GM04504 (cell line): ENCODE data around the gene LRRN2.
"Not testable (repeated sequence)": the region's sequence is repeated elsewhere in the genome, so short reads cannot be mapped to it uniquely, and the experiment has no call there.

Experiments
- DNase-seq: peaks from one replicate; pipeline ENCODE4 v3.0.0-alpha.2; 2012; ENCODE audit warnings: low read depth

Gene LRRN2

DNA sequence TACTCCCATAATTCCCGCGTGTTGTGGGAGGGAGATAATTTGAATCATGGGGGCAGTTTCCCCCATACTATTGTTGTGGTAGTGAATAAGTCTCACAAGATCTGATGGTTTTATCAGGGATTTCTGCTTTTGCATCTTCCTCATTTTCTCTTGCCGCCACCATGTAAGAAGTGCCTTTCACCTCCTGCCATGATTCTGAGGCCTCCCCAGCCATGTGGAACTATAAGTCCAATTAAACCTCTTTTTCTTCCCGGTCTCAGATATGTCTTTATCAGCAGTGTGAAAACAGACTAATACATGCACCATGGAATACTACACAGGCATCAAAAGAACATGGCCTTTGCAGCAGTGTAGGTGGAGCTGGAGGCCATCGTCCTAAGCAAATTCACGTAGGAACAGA, 56.1 kb downstream of the LRRN2 start:
- not testable (repeated sequence) for DNase-seq

DNA sequence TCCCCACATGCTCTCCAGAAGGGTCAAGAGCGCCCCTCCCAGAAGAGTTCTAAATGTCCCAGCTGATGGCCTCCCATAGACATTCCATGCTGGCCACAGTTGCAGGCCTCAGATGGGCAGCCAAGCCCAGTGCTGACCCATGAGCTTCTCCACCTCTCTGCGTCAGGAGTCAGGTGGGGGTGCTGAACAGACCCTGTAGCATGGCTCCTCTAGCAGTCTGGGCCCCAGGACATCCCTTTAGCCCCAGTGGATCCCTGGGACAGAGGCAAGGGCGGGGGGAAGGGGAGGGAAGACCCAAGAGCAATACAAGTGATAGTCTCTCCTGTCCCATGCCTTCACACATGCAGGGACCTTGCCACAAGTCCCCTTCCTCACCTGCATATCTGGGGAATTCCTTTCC, 56.7 kb downstream of the LRRN2 start:
- DNase-seq, result no peak

DNA sequence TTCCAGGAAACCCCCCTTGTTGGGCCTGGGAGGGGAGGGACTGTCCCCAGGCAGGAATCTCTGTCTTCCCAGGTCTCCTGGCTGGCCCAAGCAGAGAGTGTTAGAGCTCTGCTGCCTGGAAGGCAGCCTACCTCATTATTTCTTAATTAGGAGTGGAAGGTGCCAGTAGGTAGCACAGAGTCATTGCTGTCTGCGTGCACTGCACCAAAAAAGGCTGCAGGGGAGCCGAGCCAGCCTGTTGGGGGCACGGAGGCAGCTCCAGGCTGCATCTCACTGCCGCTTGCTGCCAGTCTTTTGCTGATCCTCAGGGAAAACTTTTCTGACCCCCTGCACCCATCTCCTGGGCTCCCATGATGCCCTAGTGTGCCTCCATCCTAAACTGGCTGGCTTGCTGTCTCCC, 58.1 kb downstream of the LRRN2 start:
- DNase-seq, result no peak

GRCh38 chr1:204626381-204626780, 59.2 kb downstream of the LRRN2 start:
- no peak for DNase-seq

DNA sequence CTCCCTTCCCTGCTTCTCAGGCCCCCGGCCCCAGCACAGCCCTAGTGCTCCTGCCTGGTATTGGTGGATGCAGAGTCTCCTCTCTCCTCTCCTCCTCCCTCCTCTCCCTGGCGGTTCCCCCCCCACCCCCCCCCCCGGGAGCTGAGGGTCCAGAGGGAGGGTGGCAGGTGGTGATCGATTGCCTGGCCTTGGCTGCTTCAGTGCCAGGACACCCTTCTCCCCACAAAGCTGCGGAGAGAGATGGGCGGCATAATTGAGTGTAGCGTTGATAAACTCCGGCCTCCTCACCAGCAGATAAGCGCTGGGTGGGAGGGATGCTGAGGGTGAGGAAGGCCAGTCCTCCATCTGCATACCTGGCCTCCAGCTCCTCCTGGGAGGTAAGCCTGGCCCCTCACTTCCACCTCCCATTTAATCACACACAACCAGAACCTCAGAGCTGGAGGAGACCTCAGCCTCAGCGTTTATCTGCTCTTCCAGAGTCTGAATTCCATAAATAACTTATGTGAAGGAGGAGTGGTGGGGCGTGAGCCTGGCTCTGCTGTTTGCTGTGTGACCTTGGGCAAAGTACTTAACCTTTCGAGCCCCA, 60.8 kb downstream of the LRRN2 start:
- DNase-seq, result no peak

- no peak for DNase-seq
These were observed 61.6 kb downstream of the LRRN2 start for GRCh38 chr1:204623894-204624361.

- DNase-seq, result no peak
These were observed 62.1 kb downstream of the LRRN2 start for GRCh38 chr1:204623365-204623893.

DNA sequence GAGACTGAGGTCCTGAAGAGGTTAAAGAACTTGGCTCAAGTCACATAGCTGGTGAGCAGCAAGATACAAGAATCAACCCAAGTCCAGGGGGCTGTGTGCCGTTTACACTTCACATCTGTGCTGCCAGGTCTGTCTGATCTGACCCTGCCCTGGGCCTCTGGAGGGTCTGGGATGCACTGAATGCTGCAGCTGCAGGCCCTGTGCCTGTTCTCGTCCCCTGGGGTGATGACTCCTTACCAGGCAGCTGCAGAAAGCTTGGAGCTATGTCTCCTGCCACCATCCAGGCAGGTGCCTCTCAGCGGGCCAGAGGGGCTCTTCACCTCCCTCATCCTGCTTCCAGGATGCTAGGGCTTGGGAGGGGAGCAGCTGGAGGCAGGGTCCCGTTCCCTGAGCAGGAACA, 63.5 kb downstream of the LRRN2 start:
- no peak for DNase-seq

DNA sequence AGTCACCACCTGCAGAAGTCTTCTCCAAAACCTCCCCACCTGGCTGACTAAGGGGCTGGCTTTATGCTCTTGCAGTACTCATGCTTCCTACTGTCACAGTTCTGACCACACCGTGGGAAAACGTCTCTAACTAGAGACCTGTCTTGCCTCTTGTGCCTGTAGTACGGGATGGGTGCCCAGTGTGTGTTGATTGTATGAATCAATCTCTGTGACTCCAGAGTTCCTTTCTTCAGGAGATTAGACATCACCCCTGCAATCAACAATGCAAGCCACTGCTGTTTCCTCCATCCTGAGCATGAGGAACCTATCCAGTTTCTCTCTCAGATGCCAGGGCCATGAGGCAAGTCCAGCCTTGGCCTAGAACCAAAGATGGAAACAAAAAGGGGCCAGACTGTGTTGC, 64.1 kb downstream of the LRRN2 start:
- no peak for DNase-seq

GRCh38 chr1:204619721-204620120, 65.8 kb downstream of the LRRN2 start:
- no peak for DNase-seq

GRCh38 chr1:204618148-204618760, 67.3 kb downstream of the LRRN2 start:
- DNase-seq, result no peak

DNA sequence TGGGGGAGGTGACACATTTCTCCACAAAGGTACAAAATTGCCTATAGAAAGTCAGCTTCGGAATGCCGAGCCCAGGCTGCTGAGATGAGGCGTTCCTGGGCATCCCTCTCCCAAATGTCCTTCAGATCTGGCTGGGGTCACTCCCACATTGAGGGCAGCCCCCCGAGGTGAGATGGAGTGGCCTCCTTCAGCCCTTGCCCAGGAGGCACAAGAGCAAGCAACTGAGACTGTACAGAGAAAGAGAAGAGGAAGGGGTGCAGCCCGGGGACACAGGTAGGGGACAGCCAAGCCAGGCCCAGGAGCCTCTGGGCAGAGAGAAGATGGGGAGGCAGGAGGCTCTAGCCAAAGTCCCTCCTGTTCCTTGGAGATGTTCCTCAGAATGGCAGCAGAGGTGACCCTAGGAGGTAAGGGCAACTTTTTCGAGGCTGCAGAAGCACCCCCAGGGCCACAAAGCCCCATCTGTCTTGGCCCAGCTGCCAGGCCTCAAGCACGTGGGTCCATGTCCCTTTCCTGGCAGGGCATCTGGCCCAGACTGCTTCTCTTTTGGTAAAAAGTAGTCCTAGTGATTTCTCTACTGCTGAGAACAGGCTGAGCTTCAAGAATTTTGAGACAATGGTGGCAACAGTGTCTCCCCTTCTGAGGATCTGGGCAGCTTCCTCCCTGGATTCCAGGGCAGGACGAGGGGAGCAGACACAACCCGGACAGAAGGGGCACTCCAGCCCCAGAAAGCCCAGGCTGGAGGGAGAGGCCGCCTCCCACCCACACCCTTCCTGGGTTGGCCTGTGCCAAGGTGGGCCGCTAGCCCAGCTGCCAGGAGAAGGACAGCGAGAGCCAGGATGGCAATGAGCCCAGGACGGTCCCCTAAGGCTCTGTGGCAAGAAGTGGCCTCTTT, 68.0 kb downstream of the LRRN2 start:
- no peak for DNase-seq

DNA sequence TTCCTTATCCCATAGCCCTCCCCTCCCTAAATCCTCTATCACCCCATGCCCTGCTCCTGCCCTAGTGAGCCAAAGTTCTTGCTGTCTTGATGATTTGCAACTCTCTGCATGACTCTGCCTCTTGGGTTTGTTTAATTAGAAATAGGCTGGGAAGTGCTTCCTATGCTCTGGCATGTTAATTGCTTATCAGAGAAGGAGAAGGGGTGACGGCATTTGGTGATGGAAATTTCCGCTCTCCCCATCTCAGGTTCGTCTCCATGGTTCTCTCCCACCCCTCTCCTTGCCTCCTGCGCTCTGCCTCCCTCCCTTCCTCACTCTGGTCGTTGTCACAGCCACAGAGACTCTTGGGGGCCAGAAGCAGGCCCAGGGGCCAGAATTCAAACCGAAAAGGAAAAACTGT, 68.9 kb downstream of the LRRN2 start:
- DNase-seq, result no peak

DNA sequence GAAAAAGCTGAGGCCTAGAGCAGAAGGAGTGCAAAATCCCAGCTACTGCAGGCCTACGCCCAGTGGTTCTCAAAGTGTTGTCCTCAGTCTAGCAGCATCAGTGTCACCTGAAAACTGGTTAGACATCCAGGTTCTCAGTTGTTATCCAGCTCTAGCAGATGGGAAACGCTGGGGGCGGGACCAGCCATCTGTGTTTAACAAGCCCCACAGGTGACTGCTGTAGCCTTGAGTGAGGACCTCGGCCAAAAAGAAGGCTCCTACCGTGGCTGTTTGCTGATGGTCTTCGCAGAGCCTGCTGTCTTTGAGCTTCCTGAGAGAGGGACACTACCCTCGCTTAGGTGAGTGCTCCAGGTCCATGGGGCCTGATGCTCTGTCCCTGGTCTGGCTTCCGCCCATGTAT, 69.7 kb downstream of the LRRN2 start:
- DNase-seq, result no peak

DNA sequence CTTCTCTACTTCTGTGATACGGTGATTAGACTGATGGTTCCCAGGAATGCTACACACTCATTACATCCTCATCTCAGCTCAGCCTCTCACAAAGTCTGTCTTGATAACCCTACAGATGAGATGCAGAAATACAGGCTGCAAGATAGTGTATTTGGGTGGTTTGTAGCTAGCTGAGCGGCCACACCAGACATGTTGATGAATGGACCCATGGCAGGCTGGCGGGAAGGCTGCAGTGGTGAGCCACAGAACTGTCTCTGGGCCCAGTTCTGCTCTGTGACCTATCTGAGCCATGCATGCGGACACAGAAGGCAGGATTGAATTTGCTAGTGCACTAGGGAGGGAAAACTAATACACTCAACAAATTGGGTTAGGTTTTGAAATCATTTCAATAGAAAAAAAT, 71.9 kb downstream of the LRRN2 start:
- DNase-seq, result no peak

DNA sequence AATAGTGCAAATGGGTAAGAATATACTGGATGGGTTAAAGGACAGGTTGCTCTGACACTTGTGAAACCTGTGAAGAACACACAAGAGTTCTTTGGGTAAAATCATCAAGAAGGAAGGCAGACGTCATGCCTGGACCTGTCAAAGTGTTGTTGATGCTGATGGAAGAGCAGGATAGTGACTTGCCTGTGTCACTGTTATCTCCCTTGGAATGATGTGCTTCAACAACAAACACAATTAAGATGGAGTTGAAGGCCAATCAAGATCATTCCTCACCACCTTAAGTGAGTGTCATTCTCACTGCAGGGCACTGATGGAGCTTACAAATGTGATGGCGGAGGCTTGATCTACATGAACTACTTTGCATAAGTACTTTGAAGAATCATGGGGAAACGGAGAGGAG, 73.2 kb downstream of the LRRN2 start:
- no peak for DNase-seq

GRCh38 chr1:204611036-204611435, 74.5 kb downstream of the LRRN2 start:
- DNase-seq, result no peak

GRCh38 chr1:204607910-204608309, 77.6 kb downstream of the LRRN2 start:
- no peak for DNase-seq

GRCh38 chr1:204605791-204606190, 79.7 kb downstream of the LRRN2 start:
- no peak for DNase-seq

GRCh38 chr1:204602871-204603542, 82.5 kb downstream of the LRRN2 start:
- DNase-seq, result no peak

DNA sequence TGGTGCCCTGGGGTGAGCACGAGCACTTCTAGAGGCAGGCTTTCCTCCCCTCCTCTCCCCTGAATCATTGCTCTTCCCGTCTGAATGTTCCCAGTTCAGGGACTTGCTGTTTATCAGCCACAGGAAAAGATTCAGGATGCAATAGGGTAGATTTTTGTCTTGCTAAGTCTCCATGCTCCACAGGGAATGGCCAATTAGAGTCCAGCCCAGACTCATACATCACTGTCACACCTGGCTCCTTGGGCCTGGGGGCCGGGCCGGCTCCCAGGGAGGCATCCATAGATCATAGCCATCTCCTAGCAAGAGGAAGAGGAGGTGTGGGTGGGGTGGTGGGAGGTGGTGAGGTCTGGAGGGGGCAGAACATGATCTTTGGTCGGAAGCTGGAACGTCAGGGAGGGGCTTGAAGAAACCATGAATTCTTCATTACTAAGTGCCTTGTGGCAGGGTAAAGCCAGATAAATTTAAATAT, 83.4 kb downstream of the LRRN2 start:
- DNase-seq, result no peak

DNA sequence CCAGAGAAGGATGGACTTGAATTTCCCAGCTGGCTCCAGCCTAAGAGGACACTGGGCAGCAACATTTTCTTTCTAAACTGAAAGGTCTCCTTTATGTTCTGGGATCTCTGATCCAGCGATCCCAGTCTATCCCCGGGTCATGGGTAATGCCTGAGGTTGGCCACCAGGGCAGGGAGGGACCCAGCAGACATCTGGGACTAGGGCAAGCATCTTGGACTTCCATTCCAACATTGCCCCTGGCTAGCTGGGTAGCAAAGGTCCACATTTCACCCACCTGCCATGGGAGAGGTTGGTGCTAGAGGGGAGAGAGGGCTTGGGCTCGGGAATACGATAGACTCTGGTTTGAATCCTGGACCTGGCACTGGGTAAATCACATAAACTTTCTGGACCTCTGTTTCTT, 84.6 kb downstream of the LRRN2 start:
- DNase-seq, result no peak
